Mesenchymal stem cell (in vitro differentiated cells and primary cell): ENCODE measurements around the gene TNFSF8. TPM values are rescaled to one million over a fixed set of nuclear protein-coding genes. Genes with fewer than 3 reads are reported as not detected.

ENCODE experiments used
- DNase-seq: peaks from one replicate; pipeline ENCODE4 v3.0.0-alpha.2; 2013
- H2AFZ ChIP-seq: one replicate; pipeline ENCODE4 v1.6.1; 2013; ENCODE audit warnings: low read depth, mild to moderate bottlenecking, control low read depth, inconsistent platforms, low read length, moderate library complexity
- H2AK5ac ChIP-seq: 2 replicates; pipeline ENCODE4 v1.6.1; 2013; ENCODE audit warnings: low read length, moderate library complexity, mild to moderate bottlenecking, inconsistent platforms; ENCODE audit not compliant: severe bottlenecking
- H2BK120ac ChIP-seq: one replicate; pipeline ENCODE4 v1.6.1; 2013; ENCODE audit warnings: low read depth, mild to moderate bottlenecking, inconsistent platforms, low read length, moderate library complexity
- H2BK12ac ChIP-seq, 2 experiments: one replicate each; pipeline ENCODE4 v1.6.1; 2013; ENCODE audit warnings: inconsistent platforms in 2 of 2, low read length in 2 of 2, mild to moderate bottlenecking in 2 of 2, moderate library complexity in 2 of 2, control low read depth in 1 of 2
- H2BK15ac ChIP-seq: one replicate; pipeline ENCODE4 v1.6.1; 2013; ENCODE audit warnings: mild to moderate bottlenecking, low read depth, inconsistent platforms; ENCODE audit not compliant: poor library complexity, severe bottlenecking
- H2BK5ac ChIP-seq: 2 replicates; pipeline ENCODE4 v1.6.1; 2013; ENCODE audit warnings: low read depth, mild to moderate bottlenecking, low read length, control low read depth, inconsistent platforms; ENCODE audit not compliant: poor library complexity, severe bottlenecking
- H3K14ac ChIP-seq, 2 experiments: one replicate each; pipeline ENCODE4 v1.6.1; 2013; ENCODE audit warnings: inconsistent platforms in 2 of 2, low read length in 2 of 2, control low read depth in 1 of 2, mild to moderate bottlenecking in 1 of 2, moderate library complexity in 1 of 2
- H3K18ac ChIP-seq, 2 experiments: one replicate each; pipeline ENCODE4 v1.6.1; 2013; ENCODE audit warnings: inconsistent platforms in 2 of 2, low read length in 2 of 2, control low read depth in 1 of 2, low read depth in 1 of 2, mild to moderate bottlenecking in 1 of 2
- H3K23ac ChIP-seq, 2 experiments: one replicate each; pipeline ENCODE4 v1.6.1; 2013; ENCODE audit warnings: inconsistent platforms in 2 of 2, low read length in 2 of 2, mild to moderate bottlenecking in 2 of 2, moderate library complexity in 2 of 2, control low read depth in 1 of 2
- H3K27ac ChIP-seq: 2 replicates; pipeline ENCODE4 v1.5.1; 2013; ENCODE audit warnings: mild to moderate bottlenecking, moderate library complexity, low read length, control low read depth, inconsistent platforms; ENCODE audit not compliant: poor library complexity, severe bottlenecking
- H3K27me3 ChIP-seq, 2 experiments: 2 replicates each; pipeline versions ENCODE4 v1.6.1 to v1.7.0; 2013; ENCODE audit warnings: low read length in 2 of 2, mild to moderate bottlenecking in 2 of 2, moderate library complexity in 2 of 2, control low read depth in 1 of 2, inconsistent platforms in 1 of 2; ENCODE audit not compliant: control insufficient read depth in 1 of 2, insufficient read depth in 1 of 2
- H3K36me3 ChIP-seq, 2 experiments: 2 replicates each; pipeline versions ENCODE4 v1.6.1 to v1.7.0; 2013; ENCODE audit warnings: low read length in 2 of 2, control low read depth in 1 of 2, inconsistent platforms in 1 of 2, low read depth in 1 of 2, mild to moderate bottlenecking in 1 of 2; ENCODE audit not compliant: insufficient read depth in 2 of 2, control insufficient read depth in 1 of 2
- H3K4ac ChIP-seq, 2 experiments: one replicate each; pipeline ENCODE4 v1.6.1; 2013; ENCODE audit warnings: inconsistent platforms in 2 of 2, low read length in 2 of 2, mild to moderate bottlenecking in 2 of 2, moderate library complexity in 2 of 2, control low read depth in 1 of 2, low read depth in 1 of 2
- H3K4me1 ChIP-seq: 2 replicates; pipeline ENCODE4 v1.6.1; 2013; ENCODE audit warnings: low read depth, low read length, control low read depth; ENCODE audit not compliant: control insufficient read depth, insufficient read depth
- H3K4me2 ChIP-seq: 2 replicates; pipeline ENCODE4 v1.6.1; 2013; ENCODE audit warnings: low read length, mild to moderate bottlenecking, inconsistent platforms; ENCODE audit not compliant: poor library complexity, severe bottlenecking
- H3K4me3 ChIP-seq, 2 experiments: 2 replicates each; pipeline versions ENCODE4 v1.5.1 to v1.7.0; 2013; ENCODE audit warnings: low read length in 2 of 2, mild to moderate bottlenecking in 2 of 2, control low read depth in 1 of 2, low read depth in 1 of 2; ENCODE audit not compliant: insufficient read depth in 1 of 2
- H3K79me1 ChIP-seq: replicated peaks from 2 replicates; pipeline ENCODE4 v1.6.1; 2013; ENCODE audit warnings: mild to moderate bottlenecking, control low read depth, low read length, inconsistent platforms; ENCODE audit not compliant: poor library complexity, severe bottlenecking
- H3K9ac ChIP-seq: 2 replicates; pipeline ENCODE4 v1.7.0; 2013; ENCODE audit warnings: mild to moderate bottlenecking, low read length, moderate library complexity
- H3K9me3 ChIP-seq: 2 replicates; pipeline ENCODE4 v1.7.0; 2013; ENCODE audit warnings: mild to moderate bottlenecking, low read length; ENCODE audit not compliant: control insufficient read depth
- H4K8ac ChIP-seq: one replicate; pipeline ENCODE4 v1.6.1; 2013; ENCODE audit warnings: inconsistent platforms, mild to moderate bottlenecking, low read length, moderate library complexity
- H4K91ac ChIP-seq: one replicate; pipeline ENCODE4 v1.6.1; 2013; ENCODE audit warnings: mild to moderate bottlenecking, low read length, inconsistent platforms
- WGBS: methylation state at CpG from one replicate; pipeline ENCODE4 v1.1.7; 2013; ENCODE audit warnings: mixed read lengths; 5-methylcytosine and 5-hydroxymethylcytosine counted together
- polyA plus RNA-seq, 2 experiments: library from polyadenylated mRNA; stranded (reverse); fragments of 200-250 nt; gene quantifications; one replicate each; pipeline ENCODE4 v1.2.3, GENCODE V29; 2013

The TNFSF8 gene
- not detected for polyA plus RNA-seq (2013, experiment 1 of 2)
- polyA plus RNA-seq (2013, experiment 2 of 2): not detected

DNA sequence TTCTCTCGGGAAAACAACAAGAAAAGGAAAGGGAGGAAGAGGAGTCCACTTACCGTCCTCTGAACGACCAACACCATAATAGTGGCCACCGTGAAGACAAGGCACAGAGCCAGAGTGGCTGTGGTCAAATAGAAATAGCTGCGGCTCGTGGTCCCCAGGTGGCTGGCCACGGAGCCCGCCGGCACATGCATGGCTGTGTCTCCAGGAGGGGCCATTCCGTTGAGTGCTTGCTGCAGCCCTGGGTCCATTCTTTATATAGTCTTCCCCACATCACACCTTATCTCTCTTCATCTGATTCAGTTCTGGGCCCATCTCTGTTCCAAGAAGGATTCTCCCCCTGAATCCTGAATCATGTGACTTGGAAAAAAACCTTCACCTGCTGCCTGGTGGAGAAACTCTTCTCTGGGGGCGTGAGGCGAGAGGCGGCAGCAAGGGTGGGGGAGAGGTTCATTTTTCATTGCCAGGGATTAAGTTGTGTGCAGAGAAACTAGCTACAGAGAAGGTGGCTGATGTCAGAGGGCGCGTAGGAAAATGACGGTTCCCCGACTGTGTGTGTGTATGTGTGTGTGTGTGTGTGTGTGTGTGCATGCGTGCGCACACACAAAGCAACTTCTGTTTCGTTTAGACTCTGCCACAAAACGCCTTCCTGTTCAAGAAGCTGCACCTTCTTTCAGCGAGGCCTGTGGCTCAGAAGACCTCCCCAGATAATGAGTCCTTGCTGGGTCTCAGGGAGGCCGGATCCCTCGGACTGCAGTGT lies at the start of gene TNFSF8:
Gene TNFSF8, minus strand, starts transcription at position 536 of the 757 bp plus-strand sequence. Its CDS starts 288 bp downstream, at position 248.
- Histone ChIP-seq H2BK5ac (no peak within 1 kb of the TSS), H3K9me3 (no peaks in the 10 kb centered on the region), H2BK15ac (no peak within 1 kb of the TSS), H2AFZ (no peak within 1 kb of the TSS), H2BK120ac (no peak within 1 kb of the TSS), H3K36me3 (no peaks in the 10 kb centered on the region), H3K23ac (no peak within 1 kb of the TSS), H3K9ac (no peak within 1 kb of the TSS), H3K14ac (peak within 1 kb of the TSS in 1 of 2 experiments; percentile 35), H3K4me3 (no peak within 1 kb of the TSS), H3K27me3 (peaks cover 0 to 5% of the 10 kb centered on the region in 2 experiments), H4K91ac (no peak within 1 kb of the TSS), H3K79me1 (no peaks in the 10 kb centered on the region), H3K18ac (no peak within 1 kb of the TSS), H4K8ac (no peak within 1 kb of the TSS), H2AK5ac (no peak within 1 kb of the TSS), H2BK12ac (no peak within 1 kb of the TSS), H3K4ac (no peak within 1 kb of the TSS), H3K27ac (no peak within 1 kb of the TSS), H3K4me1 (no peaks in the 10 kb centered on the region), H3K4me2 (no peak within 1 kb of the TSS)
- no peak for DNase-seq
- 88% methylated on average over 24 of the region's 24 CpGs for WGBS

DNA sequence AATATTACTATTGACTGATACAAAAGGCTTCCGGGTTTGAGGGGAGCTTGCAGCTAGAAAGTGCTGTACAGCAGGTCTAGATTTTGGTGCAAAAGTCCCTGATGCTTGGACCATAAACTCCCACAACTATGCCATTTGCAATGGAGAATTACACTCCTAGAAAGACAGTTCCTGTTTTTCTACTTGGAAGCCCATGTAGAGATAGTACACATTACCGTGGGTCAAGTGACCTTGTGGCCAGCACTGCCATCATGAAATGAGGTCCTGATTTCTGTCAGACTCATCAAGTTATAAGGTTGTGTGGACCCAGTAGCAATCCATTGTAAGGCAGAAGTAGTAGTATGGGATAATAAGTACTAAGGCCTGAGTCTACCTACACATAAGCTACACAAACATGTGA lies 42.8 kb upstream of the TNFSF8 start:
- Histone ChIP-seq H4K8ac (no peak overlapping the region), H3K4me1 (no peaks in the 10 kb centered on the region), H2BK12ac (no peak overlapping the region), H2AK5ac (no peak overlapping the region), H3K27ac (no peak overlapping the region), H2BK5ac (no peak overlapping the region), H3K4me2 (no peak overlapping the region), H3K14ac (no peak overlapping the region), H2BK15ac (no peak overlapping the region), H3K9me3 (no peaks in the 10 kb centered on the region), H3K27me3 (no peaks in the 10 kb centered on the region), H3K18ac (no peak overlapping the region), H2AFZ (no peak overlapping the region), H3K9ac (no peak overlapping the region), H3K23ac (no peak overlapping the region), H3K4ac (no peak overlapping the region), H3K36me3 (no peaks in the 10 kb centered on the region), H4K91ac (no peak overlapping the region), H3K79me1 (no peaks in the 10 kb centered on the region), H2BK120ac (no peak overlapping the region), H3K4me3 (no peak overlapping the region)
- WGBS: 70% methylated on average over 2 of the region's 2 CpGs
- DNase-seq: no peak

GRCh38 chr9:114972510-114973136 lies 42.2 kb upstream of the TNFSF8 start:
- H2BK5ac ChIP-seq: no peak overlapping the region
- no peak overlapping the region for H2BK15ac ChIP-seq
- H3K18ac ChIP-seq: no peak overlapping the region
- no peaks in the 10 kb centered on the region for H3K79me1 ChIP-seq
- H2AK5ac ChIP-seq: no peak overlapping the region
- no peaks in the 10 kb centered on the region for H3K27me3 ChIP-seq
- H2BK120ac ChIP-seq: no peak overlapping the region
- H3K4ac ChIP-seq: no peak overlapping the region
- H3K4me1 ChIP-seq: no peaks in the 10 kb centered on the region
- DNase-seq: no peak
- H3K9ac ChIP-seq: no peak overlapping the region
- H4K8ac ChIP-seq: no peak overlapping the region
- H3K23ac ChIP-seq: no peak overlapping the region
- WGBS: 70% methylated on average over 2 of the region's 3 CpGs
- H2BK12ac ChIP-seq: no peak overlapping the region
- no peak overlapping the region for H2AFZ ChIP-seq
- H3K9me3 ChIP-seq: no peaks in the 10 kb centered on the region
- H3K14ac ChIP-seq: no peak overlapping the region
- H3K4me2 ChIP-seq: no peak overlapping the region
- H3K27ac ChIP-seq: no peak overlapping the region
- H3K4me3 ChIP-seq: no peak overlapping the region
- no peak overlapping the region for H4K91ac ChIP-seq
- no peaks in the 10 kb centered on the region for H3K36me3 ChIP-seq

- no peak overlapping the region for H2AK5ac ChIP-seq
These were observed 38.9 kb upstream of the TNFSF8 start for GRCh38 chr9:114969269-114969668.

More at GRCh38 chr9:114969269-114969668, 38.9 kb upstream of the TNFSF8 start:
- H3K27me3 ChIP-seq: no peaks in the 10 kb centered on the region
- 71% methylated on average over 1 of the region's 1 CpG for WGBS
- H3K36me3 ChIP-seq: no peaks in the 10 kb centered on the region
- H3K18ac ChIP-seq: no peak overlapping the region
- H3K4me1 ChIP-seq: no peaks in the 10 kb centered on the region
- H2BK120ac ChIP-seq: no peak overlapping the region
- H3K4me2 ChIP-seq: no peak overlapping the region
- H3K79me1 ChIP-seq: no peaks in the 10 kb centered on the region
- H2BK5ac ChIP-seq: no peak overlapping the region
- no peak overlapping the region for H3K4ac ChIP-seq
- H3K9ac ChIP-seq: no peak overlapping the region
- H3K23ac ChIP-seq: no peak overlapping the region
- no peak overlapping the region for H2BK12ac ChIP-seq
- no peak overlapping the region for H3K4me3 ChIP-seq
- no peak for DNase-seq
- no peak overlapping the region for H2AFZ ChIP-seq
- H4K8ac ChIP-seq: no peak overlapping the region
- H3K14ac ChIP-seq: no peak overlapping the region
- H3K9me3 ChIP-seq: peaks cover 4% of the 10 kb centered on the region
- H4K91ac ChIP-seq: no peak overlapping the region
- no peak overlapping the region for H3K27ac ChIP-seq
- H2BK15ac ChIP-seq: no peak overlapping the region
